ENCODE results near the gene SH3TC1. TPM values are rescaled to one million over a fixed set of nuclear protein-coding genes. Genes with fewer than 3 reads are reported as not detected.

Gene SH3TC1
- total and polyA plus RNA-seq, 2 of the 13 experiments (the other 11 are each of a cell fraction or from before 2014, with no cell fraction given): 14.9 to 21.8 TPM

- no peak for TF ChIP-seq JDP2 (CRISPR knock-in tag; IDR thresholded peaks at IDR 0.05; ENCODE audit: borderline replicate concordance)
- peak; percentile 90 for TF ChIP-seq ZNF331 (CRISPR knock-in tag; IDR thresholded peaks at IDR 0.05)
- TF ChIP-seq POLR2AphosphoS5 (IDR thresholded peaks at IDR 0.05; ENCODE audit: low read depth, low read length): peak; percentile 79
- TF ChIP-seq, protein P1, sequence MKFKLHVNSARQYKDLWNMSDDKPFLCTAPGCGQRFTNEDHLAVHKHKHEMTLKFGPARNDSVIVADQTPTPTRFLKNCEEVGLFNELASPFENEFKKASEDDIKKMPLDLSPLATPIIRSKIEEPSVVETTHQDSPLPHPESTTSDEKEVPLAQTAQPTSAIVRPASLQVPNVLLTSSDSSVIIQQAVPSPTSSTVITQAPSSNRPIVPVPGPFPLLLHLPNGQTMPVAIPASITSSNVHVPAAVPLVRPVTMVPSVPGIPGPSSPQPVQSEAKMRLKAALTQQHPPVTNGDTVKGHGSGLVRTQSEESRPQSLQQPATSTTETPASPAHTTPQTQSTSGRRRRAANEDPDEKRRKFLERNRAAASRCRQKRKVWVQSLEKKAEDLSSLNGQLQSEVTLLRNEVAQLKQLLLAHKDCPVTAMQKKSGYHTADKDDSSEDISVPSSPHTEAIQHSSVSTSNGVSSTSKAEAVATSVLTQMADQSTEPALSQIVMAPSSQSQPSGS (CRISPR knock-in tag; IDR thresholded peaks at IDR 0.05): peak; percentile 79; the same call in 1 of the 2 replicates
- TF ChIP-seq, protein P2, sequence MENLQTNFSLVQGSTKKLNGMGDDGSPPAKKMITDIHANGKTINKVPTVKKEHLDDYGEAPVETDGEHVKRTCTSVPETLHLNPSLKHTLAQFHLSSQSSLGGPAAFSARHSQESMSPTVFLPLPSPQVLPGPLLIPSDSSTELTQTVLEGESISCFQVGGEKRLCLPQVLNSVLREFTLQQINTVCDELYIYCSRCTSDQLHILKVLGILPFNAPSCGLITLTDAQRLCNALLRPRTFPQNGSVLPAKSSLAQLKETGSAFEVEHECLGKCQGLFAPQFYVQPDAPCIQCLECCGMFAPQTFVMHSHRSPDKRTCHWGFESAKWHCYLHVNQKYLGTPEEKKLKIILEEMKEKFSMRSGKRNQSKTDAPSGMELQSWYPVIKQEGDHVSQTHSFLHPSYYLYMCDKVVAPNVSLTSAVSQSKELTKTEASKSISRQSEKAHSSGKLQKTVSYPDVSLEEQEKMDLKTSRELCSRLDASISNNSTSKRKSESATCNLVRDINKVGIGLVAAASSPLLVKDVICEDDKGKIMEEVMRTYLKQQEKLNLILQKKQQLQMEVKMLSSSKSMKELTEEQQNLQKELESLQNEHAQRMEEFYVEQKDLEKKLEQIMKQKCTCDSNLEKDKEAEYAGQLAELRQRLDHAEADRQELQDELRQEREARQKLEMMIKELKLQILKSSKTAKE (CRISPR knock-in tag; IDR thresholded peaks at IDR 0.05; ENCODE audit: borderline replicate concordance): peak; percentile 78
- no peak; a peak in 1 of 4 replicates for TF ChIP-seq EP300 (IDR thresholded peaks at IDR 0.05; ENCODE audit: low read depth in 2 of 2, low read length in 2 of 2)
- TF ChIP-seq EP300 (CRISPR knock-in tag; IDR thresholded peaks at IDR 0.05; ENCODE audit: borderline replicate concordance): peak; percentile 54
- TF ChIP-seq RORA (CRISPR knock-in tag; IDR thresholded peaks at IDR 0.05): no peak
- no peak for TF ChIP-seq ZNF589 (CRISPR knock-in tag; conservative IDR thresholded peaks at IDR 0.05)
- peak; percentile 62 for TF ChIP-seq PHF20 (CRISPR knock-in tag; IDR thresholded peaks at IDR 0.05)
- TF ChIP-seq, protein P3, sequence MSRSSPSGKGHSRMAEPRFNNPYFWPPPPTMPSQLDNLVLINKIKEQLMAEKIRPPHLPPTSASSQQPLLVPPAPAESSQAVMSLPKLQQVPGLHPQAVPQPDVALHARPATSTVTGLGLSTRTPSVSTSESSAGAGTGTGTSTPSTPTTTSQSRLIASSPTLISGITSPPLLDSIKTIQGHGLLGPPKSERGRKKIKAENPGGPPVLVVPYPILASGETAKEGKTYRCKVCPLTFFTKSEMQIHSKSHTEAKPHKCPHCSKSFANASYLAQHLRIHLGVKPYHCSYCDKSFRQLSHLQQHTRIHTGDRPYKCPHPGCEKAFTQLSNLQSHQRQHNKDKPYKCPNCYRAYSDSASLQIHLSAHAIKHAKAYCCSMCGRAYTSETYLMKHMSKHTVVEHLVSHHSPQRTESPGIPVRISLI (CRISPR knock-in tag; IDR thresholded peaks at IDR 0.05; ENCODE audit: borderline replicate concordance): peak; percentile 28; the same call in 1 of the 2 replicates
- TF ChIP-seq SNRNP70 (IDR thresholded peaks at IDR 0.05; ENCODE audit: low read depth, low read length): no peak
- no peak; the same call in 1 of the 2 replicates for TF ChIP-seq ARHGAP35 (CRISPR knock-in tag; IDR thresholded peaks at IDR 0.05; ENCODE audit: borderline replicate concordance)
- TF ChIP-seq PBX3 (CRISPR knock-in tag; IDR thresholded peaks at IDR 0.05; ENCODE audit: borderline replicate concordance): no peak
- peak; percentile 53 for TF ChIP-seq ZNF263 (CRISPR knock-in tag; IDR thresholded peaks at IDR 0.05)
- TF ChIP-seq, protein P4, sequence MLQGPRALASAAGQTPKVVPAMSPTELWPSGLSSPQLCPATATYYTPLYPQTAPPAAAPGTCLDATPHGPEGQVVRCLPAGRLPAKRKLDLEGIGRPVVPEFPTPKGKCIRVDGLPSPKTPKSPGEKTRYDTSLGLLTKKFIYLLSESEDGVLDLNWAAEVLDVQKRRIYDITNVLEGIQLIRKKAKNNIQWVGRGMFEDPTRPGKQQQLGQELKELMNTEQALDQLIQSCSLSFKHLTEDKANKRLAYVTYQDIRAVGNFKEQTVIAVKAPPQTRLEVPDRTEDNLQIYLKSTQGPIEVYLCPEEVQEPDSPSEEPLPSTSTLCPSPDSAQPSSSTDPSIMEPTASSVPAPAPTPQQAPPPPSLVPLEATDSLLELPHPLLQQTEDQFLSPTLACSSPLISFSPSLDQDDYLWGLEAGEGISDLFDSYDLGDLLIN (CRISPR knock-in tag; IDR thresholded peaks at IDR 0.05; ENCODE audit: borderline replicate concordance): no peak
- TF ChIP-seq XRCC5 (optimal IDR thresholded peaks at IDR 0.05; ENCODE audit: low read length): peak; percentile 51
- TF ChIP-seq, protein P5, sequence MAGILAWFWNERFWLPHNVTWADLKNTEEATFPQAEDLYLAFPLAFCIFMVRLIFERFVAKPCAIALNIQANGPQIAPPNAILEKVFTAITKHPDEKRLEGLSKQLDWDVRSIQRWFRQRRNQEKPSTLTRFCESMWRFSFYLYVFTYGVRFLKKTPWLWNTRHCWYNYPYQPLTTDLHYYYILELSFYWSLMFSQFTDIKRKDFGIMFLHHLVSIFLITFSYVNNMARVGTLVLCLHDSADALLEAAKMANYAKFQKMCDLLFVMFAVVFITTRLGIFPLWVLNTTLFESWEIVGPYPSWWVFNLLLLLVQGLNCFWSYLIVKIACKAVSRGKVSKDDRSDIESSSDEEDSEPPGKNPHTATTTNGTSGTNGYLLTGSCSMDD (CRISPR knock-in tag; IDR thresholded peaks at IDR 0.05): 0 out of 2 replicates have a peak, but pooled peaks have one; percentile 32
- TF ChIP-seq HES4 (CRISPR knock-in tag; IDR thresholded peaks at IDR 0.05; ENCODE audit: borderline replicate concordance): peak; percentile 74; the same call in 1 of the 2 replicates
- no peak for TF ChIP-seq TRIM24 (CRISPR knock-in tag; IDR thresholded peaks at IDR 0.05)
- TF ChIP-seq PRMT3 (CRISPR knock-in tag; IDR thresholded peaks at IDR 0.05; ENCODE audit: borderline replicate concordance, low read depth): no peak
These were observed at the start of gene SH3TC1 (continued) for GRCh38 chr4:8198906-8199593.

All from HepG2 (cell line).